Body of pancreas (tissue), 4 donors: Measurements from ENCODE around the gene FAM90A1. TPM values are rescaled to one million over a fixed set of nuclear protein-coding genes. Genes with fewer than 3 reads are reported as not detected.
"Not testable (repeated sequence)": the region's sequence is repeated elsewhere in the genome, so short reads cannot be mapped to it uniquely, and the experiment has no call there.

Source experiments
- ATAC-seq: fragments of 150-250 bp; one replicate; pipeline ENCODE4 v1.9.1; 2016
- DNase-seq, 4 donors: peaks; one replicate each; pipeline ENCODE4 v3.0.0-alpha.2; 2019
- H3K27ac ChIP-seq, 4 donors: fragments of 200-600 bp; sonication (generic); 1 replicate in 3 of 4; 2 replicates in 1 of 4; pipeline versions ENCODE4 v1.5.1 to v1.6.1; 2016 to 2019; ENCODE audit warnings: mild to moderate bottlenecking in 1 of 4, mixed read lengths in 1 of 4, moderate library complexity in 1 of 4
- H3K27me3 ChIP-seq, 2 donors: fragments of 200-600 bp; sonication (generic); one replicate each; pipeline ENCODE4 v1.6.0; 2016; ENCODE audit warnings: mild to moderate bottlenecking in 1 of 2
- H3K36me3 ChIP-seq, 2 donors: fragments of 200-600 bp; sonication (generic); replicated peaks in 1 of 2; 2 replicates each; pipeline ENCODE4 v1.5.1; 2016; ENCODE audit warnings: low read depth in 2 of 2; ENCODE audit not compliant: insufficient read depth in 1 of 2
- H3K4me1 ChIP-seq: fragments of 200-600 bp; sonication (generic); one replicate; pipeline ENCODE4 v1.6.0; 2016
- H3K4me3 ChIP-seq, 2 donors: fragments of 200-600 bp; sonication (generic); 1 replicate in 1 of 2; 2 replicates in 1 of 2; pipeline ENCODE4 v1.5.1; 2016 to 2019
- H3K9me3 ChIP-seq, 3 donors: fragments of 200-600 bp; sonication (generic); 1 replicate in 2 of 3; 2 replicates in 1 of 3; pipeline ENCODE4 v1.5.1; 2016
- POLR2A ChIP-seq, 3 donors: fragments of 450-650 bp; IDR thresholded peaks; one replicate each; pipeline ENCODE4 v1.6.1; 2016; ENCODE audit warnings: antibody characterized with exemption in 3 of 3, mild to moderate bottlenecking in 2 of 3
- WGBS, 2 donors: methylation state at CpG; one replicate each; pipeline ENCODE4 v1.1.5; 2017; 5-methylcytosine and 5-hydroxymethylcytosine counted together
- intact Hi-C: fragments of 100-400 bp; cut with DNase I; formaldehyde crosslinking; loops from one replicate; pipeline ENCODE4 v1.15.1; 2023
- total RNA-seq, 2 donors: library from RNA; depleted of rRNA; stranded (reverse); fragments of >200 nt; gene quantifications; one replicate each; pipeline ENCODE4 v1.1.0, GENCODE V29; 2016

Gene FAM90A1
- total RNA-seq, 2 donors from 2014 or later: 0.26 TPM; not detected in 1

GRCh38 chr12:8243682-8244161 is 16.3 kb upstream of the FAM90A1 start:
- WGBS, 2 donors: 0 to 3% methylated on average over 33 to 35 of the region's 35 CpGs
- H3K36me3 ChIP-seq, intact Hi-C loops, H3K27me3 ChIP-seq, ATAC-seq, H3K9me3 ChIP-seq, DNase-seq: not testable (repeated sequence)
- Histone ChIP-seq H3K27ac (peak overlapping the region; percentile 81 to 88 (median 84)), H3K4me3 (peak overlapping the region; percentile 25 to 40), H3K4me1 (peaks cover 18% of the 10 kb centered on the region)
- TF ChIP-seq POLR2A (IDR thresholded peaks at IDR 0.05): peak in 2 of 3 donors; percentile 51 to 61

DNA sequence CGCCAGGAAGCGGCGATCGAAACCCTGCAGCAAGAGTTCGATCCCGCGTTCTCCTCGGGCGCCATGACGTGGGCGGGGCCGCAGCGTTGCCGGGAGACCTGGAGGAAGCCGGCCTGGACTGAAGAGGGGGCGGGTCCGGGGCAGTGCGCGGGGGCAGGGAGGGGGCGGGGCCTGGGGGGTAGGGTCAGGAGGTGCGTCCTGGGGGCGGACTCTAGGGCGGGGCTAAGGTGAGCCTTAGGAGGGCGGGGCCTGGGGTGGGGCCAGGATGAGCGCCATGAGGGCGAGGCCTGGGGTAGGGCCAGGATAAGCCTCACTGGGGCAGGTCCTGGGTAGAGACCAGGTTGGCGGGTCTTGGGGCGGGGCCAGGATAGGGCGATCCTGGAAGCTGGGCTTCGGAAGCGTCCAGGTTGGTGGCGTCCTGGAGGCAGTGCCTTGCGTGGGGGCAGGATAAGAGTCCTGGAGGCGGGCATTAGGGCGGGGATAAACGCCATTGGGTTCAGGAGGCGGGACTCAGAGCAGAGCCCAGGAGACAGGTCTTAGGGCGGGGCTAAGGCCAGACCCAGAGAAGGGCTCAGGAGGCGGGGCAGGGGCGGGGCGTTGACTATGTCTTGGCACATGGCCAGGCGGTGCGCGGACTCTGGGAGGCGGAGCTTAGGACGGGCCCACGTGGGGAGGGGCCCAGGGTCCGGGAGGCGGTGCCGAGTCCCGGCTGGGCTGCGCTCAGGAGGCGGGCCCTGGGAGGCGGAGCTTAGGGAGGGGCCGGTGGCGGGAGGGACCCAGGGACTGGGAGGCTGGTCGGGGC is 15.7 kb upstream of the FAM90A1 start:
- intact Hi-C loops, H3K36me3 ChIP-seq, H3K9me3 ChIP-seq, H3K27me3 ChIP-seq: not testable (repeated sequence)
- 0% methylated on average over 19 to 49 of the region's 57 CpGs for WGBS, 2 donors
- ATAC-seq (peak; percentile 100), DNase-seq (peak; percentile 99)
- peak overlapping the region; percentile 25 to 78 for H3K4me3 ChIP-seq
- H3K27ac ChIP-seq: peak overlapping the region; percentile 81 to 88 (median 84)
- H3K4me1 ChIP-seq: peaks cover 18% of the 10 kb centered on the region

GRCh38 chr12:8242622-8242879 is 15.1 kb upstream of the FAM90A1 start:
- not testable (repeated sequence) for ATAC-seq, H3K36me3 ChIP-seq

GRCh38 chr12:8241917-8242621 is 14.7 kb upstream of the FAM90A1 start:
- 11 to 44% methylated on average over 4 to 20 of the region's 20 CpGs for WGBS, 2 donors
- H3K36me3 ChIP-seq, ATAC-seq, H3K27me3 ChIP-seq, H3K9me3 ChIP-seq, intact Hi-C loops: not testable (repeated sequence)
- DNase-seq: peak in 3 of 4 donors; percentile 31 to 39 (median 33)
- Histone ChIP-seq H3K4me3 (peak overlapping the region in 1 of 2 donors; percentile 78), H3K4me1 (peaks cover 18% of the 10 kb centered on the region), H3K27ac (peak overlapping the region; percentile 51 to 88 (median 74))
- TF ChIP-seq POLR2A (IDR thresholded peaks at IDR 0.05): peak in 1 of 3 donors; percentile 17

More at GRCh38 chr12:8242622-8242879, 15.1 kb upstream of the FAM90A1 start:
- TF ChIP-seq POLR2A (IDR thresholded peaks at IDR 0.05): peak in 2 of 3 donors; percentile 29 to 37
- peak overlapping the region in 1 of 2 donors; percentile 78 for H3K4me3 ChIP-seq
- intact Hi-C loops, DNase-seq, H3K9me3 ChIP-seq, H3K27me3 ChIP-seq: not testable (repeated sequence)
- peak overlapping the region; percentile 51 to 88 (median 74) for H3K27ac ChIP-seq
- H3K4me1 ChIP-seq: peaks cover 18% of the 10 kb centered on the region
- WGBS, 2 donors: 0% methylated on average over 16 of the region's 28 CpGs; no CpG with 5 or more reads in 1 of the 2 donors

GRCh38 chr12:8240340-8241114 is 13.1 kb upstream of the FAM90A1 start:
- WGBS, 2 donors: 40 to 52% methylated on average over 9 to 13 of the region's 13 CpGs
- H3K9me3 ChIP-seq, ATAC-seq, intact Hi-C loops, H3K36me3 ChIP-seq, H3K4me3 ChIP-seq, H3K27me3 ChIP-seq: not testable (repeated sequence)
- DNase-seq: peak; percentile 42 to 80 (median 54)
- Histone ChIP-seq H3K27ac (peak overlapping the region in 3 of 4 donors; percentile 45 to 88 (median 62)), H3K4me1 (peaks cover 18% of the 10 kb centered on the region)

- intact Hi-C loops: loop anchor here (10.0 kb wide), 1 partner anchor 122 kb away; no protein-coding TSS in a partner anchor
- not testable (repeated sequence) for ATAC-seq, H3K4me3 ChIP-seq, H3K27me3 ChIP-seq, DNase-seq, H3K36me3 ChIP-seq, H3K9me3 ChIP-seq
- Histone ChIP-seq H3K4me1 (peaks cover 24% of the 10 kb centered on the region), H3K27ac (peak overlapping the region in 1 of 4 donors; percentile 46)
- WGBS, 2 donors: 68 to 72% methylated on average over 12 of the region's 12 CpGs
These were observed 9.6 kb upstream of the FAM90A1 start for GRCh38 chr12:8237031-8237430.

- H3K27me3 ChIP-seq, H3K36me3 ChIP-seq, H3K4me3 ChIP-seq, ATAC-seq, DNase-seq, H3K9me3 ChIP-seq, H3K27ac ChIP-seq: not testable (repeated sequence)
- peaks cover 20% of the 10 kb centered on the region for H3K4me1 ChIP-seq
- intact Hi-C loops: loop anchor here (10.0 kb wide), 1 partner anchor 121 kb away; no protein-coding TSS in a partner anchor
- 87 to 90% methylated on average over 9 to 25 of the region's 26 CpGs for WGBS, 2 donors
These were observed 8.1 kb upstream of the FAM90A1 start for GRCh38 chr12:8235316-8236157.

DNA sequence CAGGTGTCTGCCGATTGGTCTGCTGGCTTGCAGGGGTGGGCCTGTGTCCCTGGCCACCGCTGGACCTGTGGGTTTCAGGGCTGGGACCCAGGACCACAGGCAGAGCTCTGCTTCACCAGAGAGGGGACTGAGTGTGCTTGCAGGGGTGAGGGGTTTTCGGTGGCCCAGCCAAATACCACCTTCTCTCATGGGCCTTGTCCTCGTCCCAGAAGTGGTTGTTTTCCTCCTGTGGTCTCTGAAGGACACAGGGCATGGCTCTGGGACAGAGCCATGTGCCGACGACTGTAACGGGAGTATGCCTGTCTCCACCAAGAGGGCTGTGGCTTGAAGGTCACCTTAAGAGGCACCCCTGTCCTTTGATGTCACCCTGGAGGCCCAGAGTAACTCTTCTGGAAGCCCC is 7.3 kb upstream of the FAM90A1 start:
- not testable (repeated sequence) for H3K9me3 ChIP-seq
- intact Hi-C loops: loop anchor here (10.0 kb wide), 1 partner anchor 120 kb away; no protein-coding TSS in a partner anchor
- 49 to 76% methylated on average over 4 to 7 of the region's 7 CpGs for WGBS, 2 donors

GRCh38 chr12:8233935-8234495 is 6.6 kb upstream of the FAM90A1 start:
- peak overlapping the region in 1 of 4 donors; percentile 47 for H3K27ac ChIP-seq
- H3K4me1 ChIP-seq: peaks cover 18% of the 10 kb centered on the region
- 65 to 88% methylated on average over 8 to 20 of the region's 20 CpGs for WGBS, 2 donors
- H3K36me3 ChIP-seq, DNase-seq, H3K27me3 ChIP-seq, H3K4me3 ChIP-seq, H3K9me3 ChIP-seq, ATAC-seq: not testable (repeated sequence)
- intact Hi-C loops: loop anchor here (10.0 kb wide), 1 partner anchor 119 kb away; no protein-coding TSS in a partner anchor

More for the DNA sequence above, 7.3 kb upstream of the FAM90A1 start:
- H3K4me3 ChIP-seq, H3K36me3 ChIP-seq, DNase-seq, H3K27me3 ChIP-seq, ATAC-seq: not testable (repeated sequence)
- Histone ChIP-seq H3K4me1 (peaks cover 18% of the 10 kb centered on the region), H3K27ac (peak overlapping the region in 1 of 4 donors; percentile 54)
